Small intestine (tissue), 7 donors: ENCODE measurements around the gene KMT5C. TPM values are rescaled to one million over a fixed set of nuclear protein-coding genes. Genes with fewer than 3 reads are reported as not detected.

Experiments
- DNase-seq, 2 donors: peaks; one replicate each; pipeline versions ENCODE4 v3.0.0 to v3.0.0-alpha.2; 2013
- FAIRE-seq: peaks from 2 replicates; lab custom pipeline; 2012; peaks lifted over from hg19 to GRCh38; lab: Jason Lieb, UNC
- H3K27ac ChIP-seq, 3 donors: one replicate each; pipeline ENCODE4 v1.5.1; 2013; ENCODE audit warnings: low read length in 2 of 3, mild to moderate bottlenecking in 2 of 3, control low read depth in 1 of 3, inconsistent platforms in 1 of 3, low read depth in 1 of 3, moderate library complexity in 1 of 3
- H3K27me3 ChIP-seq, 3 donors: one replicate each; pipeline ENCODE4 v1.6.1; 2013; ENCODE audit warnings: low read length in 3 of 3, inconsistent platforms in 1 of 3; ENCODE audit not compliant: control insufficient read depth in 3 of 3, insufficient read depth in 3 of 3
- H3K36me3 ChIP-seq, 3 donors: one replicate each; pipeline ENCODE4 v1.6.1; 2013; ENCODE audit warnings: low read length in 3 of 3, inconsistent platforms in 1 of 3, low read depth in 1 of 3, mild to moderate bottlenecking in 1 of 3, moderate library complexity in 1 of 3; ENCODE audit not compliant: control insufficient read depth in 3 of 3, insufficient read depth in 2 of 3
- H3K4me1 ChIP-seq, 3 donors: one replicate each; pipeline ENCODE4 v1.6.1; 2013; ENCODE audit warnings: low read length in 2 of 3, inconsistent platforms in 1 of 3, low read depth in 1 of 3, mild to moderate bottlenecking in 1 of 3, moderate library complexity in 1 of 3; ENCODE audit not compliant: control insufficient read depth in 3 of 3, insufficient read depth in 2 of 3
- H3K4me3 ChIP-seq, 3 donors: one replicate each; pipeline ENCODE4 v1.5.1; 2013; ENCODE audit warnings: low read length in 3 of 3, control low read depth in 1 of 3, inconsistent platforms in 1 of 3, low read depth in 1 of 3, mild to moderate bottlenecking in 1 of 3, moderate library complexity in 1 of 3
- H3K9me3 ChIP-seq, 2 donors: one replicate each; pipeline ENCODE4 v1.6.1; 2013; ENCODE audit warnings: low read depth in 1 of 2, low read length in 1 of 2; ENCODE audit not compliant: control insufficient read depth in 2 of 2, insufficient read depth in 1 of 2
- WGBS, 3 donors: extraction: QIAGEN DNeasy Blood & Tissue Kit; methylation state at CpG; one replicate each; pipeline ENCODE4 v1.1.7; 2013; 5-methylcytosine and 5-hydroxymethylcytosine counted together
- polyA plus RNA-seq, 4 donors: library from polyadenylated mRNA; stranded (reverse) in 3 of 4; unstranded in 1 of 4; fragments of 200-250 nt in 3 of 4; fragments of 120-200 nt in 1 of 4; gene quantifications; one replicate each; pipeline versions ENCODE4 v1.2.1 to v1.2.3, GENCODE V29; 2013
- donor health status: healthy with polysubstance abuse.
- donor health status: control.
- donor health status: control.
- donor health status: Bipolar disorder and iron deficiency.
- donor health status: healthy.

KMT5C gene
- polyA plus RNA-seq, 4 donors: 10.3 to 18.4 (median 14.3) TPM

GRCh38 chr19:55386493-55386971 is 46.9 kb downstream of the KMT5C start:
- Histone ChIP-seq H3K4me3 (peak overlapping the region; percentile 63 to 97 (median 95)), H3K27me3 (no peaks in the 10 kb centered on the region), H3K4me1 (peaks cover 8 to 37% (median 13%) of the 10 kb centered on the region in 3 donors), H3K36me3 (peaks cover 4 to 59% (median 20%) of the 10 kb centered on the region in 3 donors), H3K27ac (peak overlapping the region in 2 of 3 donors; percentile 66 to 97), H3K9me3 (peaks cover 0 to 7% of the 10 kb centered on the region in 2 donors)
- FAIRE-seq (no peak), DNase-seq (peak in 1 of 2 donors; percentile 16)
- WGBS, 3 donors: 1% methylated on average over 33 of the region's 33 CpGs

- Histone ChIP-seq H3K4me1 (peaks cover 7 to 37% (median 13%) of the 10 kb centered on the region in 3 donors), H3K27ac (no peak overlapping the region)
Observed at GRCh38 chr19:55387736-55388497, 48.2 kb downstream of the KMT5C start.

DNA sequence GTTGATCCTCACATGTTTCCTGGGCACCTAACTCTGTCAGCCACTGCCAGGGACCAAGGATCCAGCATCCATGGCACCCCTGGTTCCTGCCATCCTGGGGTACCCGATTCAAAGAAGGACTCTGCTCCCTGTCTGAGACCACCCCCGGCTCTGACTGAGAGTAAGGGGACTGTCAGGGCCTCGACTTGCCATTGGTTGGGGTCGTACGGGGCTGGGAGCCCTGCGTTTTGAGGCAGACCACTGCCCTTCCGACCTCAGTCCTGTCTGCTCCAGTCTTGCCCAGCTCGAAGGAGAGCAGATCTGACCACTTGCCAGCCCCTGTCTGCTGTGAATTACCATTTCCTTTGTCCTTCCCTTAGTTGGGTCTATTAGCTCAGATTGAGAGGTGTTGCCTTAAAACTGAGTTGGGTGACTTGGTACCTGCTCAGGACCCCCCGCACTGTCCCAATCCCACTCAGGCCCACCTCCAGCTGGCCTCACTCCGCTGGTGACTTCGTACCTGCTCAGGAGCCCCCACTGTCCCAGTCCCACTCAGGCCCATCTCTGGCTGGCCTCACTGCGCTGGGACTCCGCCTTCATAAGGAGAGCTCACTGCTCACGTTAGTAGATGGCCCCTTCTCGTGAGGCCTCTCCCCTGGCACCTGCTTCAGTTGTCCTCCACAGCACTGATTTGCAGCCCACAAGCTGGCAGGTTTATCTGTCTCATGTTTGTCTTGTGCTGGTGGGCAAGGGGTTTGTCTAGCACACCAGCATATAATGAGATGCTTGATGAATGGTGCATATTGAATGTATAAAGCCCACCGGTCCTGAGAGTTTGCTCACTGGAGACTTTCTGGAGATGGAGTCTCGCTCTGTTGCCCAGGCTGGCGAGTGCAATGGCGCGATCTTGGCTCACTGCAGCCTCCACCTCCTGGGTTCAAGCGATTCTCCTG is 50.0 kb downstream of the KMT5C start:
- Histone ChIP-seq H3K4me3 (no peak overlapping the region), H3K36me3 (peaks cover 4 to 67% (median 20%) of the 10 kb centered on the region in 3 donors), H3K4me1 (peaks cover 6 to 27% (median 13%) of the 10 kb centered on the region in 3 donors), H3K27me3 (no peaks in the 10 kb centered on the region), H3K27ac (no peak overlapping the region), H3K9me3 (no peaks in the 10 kb centered on the region)
- DNase-seq (no peak), FAIRE-seq (no peak)
- WGBS, 3 donors: 81 to 83% (median 83%) methylated on average over 21 of the region's 21 CpGs

More at GRCh38 chr19:55387736-55388497, 48.2 kb downstream of the KMT5C start:
- Histone ChIP-seq H3K9me3 (peaks cover 0 to under 1% of the 10 kb centered on the region in 2 donors), H3K27me3 (no peaks in the 10 kb centered on the region), H3K36me3 (peaks cover 4 to 65% (median 20%) of the 10 kb centered on the region in 3 donors), H3K4me3 (peak overlapping the region in 2 of 3 donors; percentile 63 to 97)
- WGBS, 3 donors: 78 to 82% (median 79%) methylated on average over 24 of the region's 24 CpGs
- DNase-seq (no peak), FAIRE-seq (no peak)

GRCh38 chr19:55390461-55390880 is 50.8 kb downstream of the KMT5C start:
- DNase-seq (no peak), FAIRE-seq (no peak)
- Histone ChIP-seq H3K9me3 (no peaks in the 10 kb centered on the region), H3K27ac (no peak overlapping the region), H3K4me3 (no peak overlapping the region), H3K27me3 (no peaks in the 10 kb centered on the region), H3K36me3 (peaks cover 4 to 67% (median 20%) of the 10 kb centered on the region in 3 donors), H3K4me1 (peaks cover 6 to 22% (median 13%) of the 10 kb centered on the region in 3 donors)
- WGBS, 3 donors: 76 to 84% (median 80%) methylated on average over 7 of the region's 7 CpGs

- Histone ChIP-seq H3K4me1 (peaks cover 6 to 22% (median 13%) of the 10 kb centered on the region in 3 donors), H3K36me3 (peaks cover 4 to 65% (median 20%) of the 10 kb centered on the region in 3 donors), H3K9me3 (no peaks in the 10 kb centered on the region), H3K4me3 (no peak overlapping the region), H3K27ac (no peak overlapping the region), H3K27me3 (no peaks in the 10 kb centered on the region)
- 77 to 81% (median 78%) methylated on average over 12 of the region's 12 CpGs for WGBS, 3 donors
- FAIRE-seq: no peak
- DNase-seq: no peak
Observed at GRCh38 chr19:55391191-55391670, 51.6 kb downstream of the KMT5C start.

- WGBS, 3 donors: 80 to 84% (median 82%) methylated on average over 18 of the region's 18 CpGs
- FAIRE-seq: no peak
Observed at GRCh38 chr19:55391702-55392615, 52.3 kb downstream of the KMT5C start.

DNA sequence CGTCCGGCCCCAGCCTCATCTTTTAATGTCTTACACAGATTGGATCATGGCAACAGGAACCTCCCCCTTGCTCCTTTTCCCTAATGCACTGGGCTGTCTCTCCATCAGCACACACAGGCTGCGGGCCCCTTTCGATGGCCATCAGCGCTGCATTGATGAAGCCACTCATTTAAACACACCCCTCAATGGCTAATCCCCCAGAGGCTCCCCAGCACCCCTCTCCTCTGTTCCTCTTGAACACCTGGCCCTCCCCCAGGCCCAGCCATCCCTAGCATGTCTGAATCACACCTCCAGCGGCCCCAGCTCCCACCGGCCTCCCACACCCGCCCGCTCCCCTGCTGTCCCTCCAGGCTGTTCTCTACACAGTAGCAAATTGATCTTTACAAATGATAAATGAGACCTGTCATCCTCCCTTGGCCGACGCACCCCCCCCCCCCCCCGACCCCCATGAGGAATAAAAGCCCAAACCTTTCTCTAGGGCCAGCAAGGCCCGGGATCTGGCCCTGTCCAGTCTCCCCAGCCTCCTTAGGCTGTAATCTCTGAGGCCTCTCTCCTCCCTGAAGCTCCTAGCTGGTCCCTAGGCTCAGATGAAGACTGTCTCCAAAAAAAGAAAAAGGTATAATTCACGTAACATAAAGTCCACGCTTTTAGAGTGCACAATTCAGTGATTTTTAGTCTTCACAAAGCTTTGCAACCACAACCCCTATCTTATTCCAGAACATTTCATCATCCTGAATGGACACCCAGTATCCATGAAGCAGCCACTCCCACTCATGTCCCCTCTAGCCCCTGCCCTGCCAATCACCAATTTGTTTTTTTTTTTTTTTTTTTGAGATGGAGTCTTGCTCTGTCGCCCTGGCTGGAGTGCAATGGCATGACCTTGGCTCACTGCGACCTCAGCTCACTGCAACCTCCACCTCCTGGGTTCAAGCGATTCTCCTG is 53.4 kb downstream of the KMT5C start:
- H3K4me1 ChIP-seq: peaks cover 4 to 8% (median 6%) of the 10 kb centered on the region in 3 donors
- peaks cover 0 to 47% (median 14%) of the 10 kb centered on the region in 3 donors for H3K36me3 ChIP-seq
- WGBS, 3 donors: 73 to 85% (median 83%) methylated on average over 18 of the region's 18 CpGs
- no peak overlapping the region for H3K4me3 ChIP-seq
- H3K27ac ChIP-seq: no peak overlapping the region
- DNase-seq: no peak
- no peaks in the 10 kb centered on the region for H3K9me3 ChIP-seq
- FAIRE-seq: no peak
- no peaks in the 10 kb centered on the region for H3K27me3 ChIP-seq

More at GRCh38 chr19:55391702-55392615, 52.3 kb downstream of the KMT5C start:
- H3K27me3 ChIP-seq: no peaks in the 10 kb centered on the region
- no peak for DNase-seq
- no peaks in the 10 kb centered on the region for H3K9me3 ChIP-seq
- H3K4me3 ChIP-seq: no peak overlapping the region
- peaks cover 4 to 58% (median 20%) of the 10 kb centered on the region in 3 donors for H3K36me3 ChIP-seq
- no peak overlapping the region for H3K27ac ChIP-seq
- H3K4me1 ChIP-seq: peaks cover 6 to 20% (median 13%) of the 10 kb centered on the region in 3 donors
